ENCODE results near the gene STK11IP.

The STK11IP gene

GRCh38 chr2:219567791-219568361 is 29.8 kb upstream of the STK11IP start:
- H3K27ac ChIP-seq (ENCODE audit: low read depth, low read length) = no peak overlapping the region
- no peak overlapping the region for H3K56ac ChIP-seq (ENCODE audit: low read length)

DNA sequence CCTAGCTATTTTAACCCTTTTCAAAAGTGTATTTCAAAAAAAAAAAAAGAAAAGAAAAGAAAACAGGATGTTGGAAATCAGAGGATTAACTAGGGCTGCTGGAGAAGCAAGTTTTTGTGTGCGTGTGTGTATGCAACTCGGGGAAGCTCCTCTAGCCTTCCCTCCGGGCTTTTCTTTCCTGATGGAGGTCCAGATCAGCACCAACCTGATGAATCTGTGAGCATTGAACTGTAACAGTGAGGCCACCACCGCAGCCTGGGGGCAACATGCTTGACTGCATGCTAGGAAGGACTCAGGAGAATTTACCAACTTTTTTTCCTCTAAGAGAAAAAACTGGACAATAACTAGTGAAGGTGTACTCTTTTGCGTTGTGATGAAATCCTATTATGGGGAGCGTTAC is 28.6 kb upstream of the STK11IP start:
- Histone ChIP-seq H3K4me1 (ENCODE audit: control insufficient read depth, low read depth, low read length) (peaks cover 5% of the 10 kb centered on the region), H3K79me2 (ENCODE audit: control insufficient read depth, insufficient read depth, low read length) (peaks cover 6% of the 10 kb centered on the region), H3K27me3 (ENCODE audit: insufficient read depth, low read length, poor library complexity) (no peaks in the 10 kb centered on the region), H4K5ac (ENCODE audit: low read length) (no peak overlapping the region), H3K4me3 (ENCODE audit: low read length) (no peak overlapping the region), H2BK5ac (ENCODE audit: low read length) (no peak overlapping the region), H3K56ac (ENCODE audit: low read length) (no peak overlapping the region), H3K4ac (ENCODE audit: low read depth, low read length) (no peak overlapping the region), H3K27ac (ENCODE audit: low read depth, low read length) (no peak overlapping the region), H3K9ac (ENCODE audit: low read length) (no peak overlapping the region), H2BK15ac (replicated peaks; ENCODE audit: low read depth) (no peak overlapping the region), H3K36me3 (ENCODE audit: control insufficient read depth, insufficient read depth, low read length) (no peaks in the 10 kb centered on the region), H2AK5ac (ENCODE audit: low read length) (no peak overlapping the region), H4K8ac (ENCODE audit: low read depth, low read length) (no peak overlapping the region), H3K18ac (ENCODE audit: low read length) (no peak overlapping the region), H3K23ac (ENCODE audit: low read length) (peak overlapping the region; percentile 24), H3K4me2 (ENCODE audit: low read length) (no peak overlapping the region), H2BK120ac (ENCODE audit: low read depth, low read length) (no peak overlapping the region), H3K79me1 (ENCODE audit: low read length) (no peaks in the 10 kb centered on the region)
- peak; percentile 65 for DNase-seq
- WGBS (ENCODE audit: extremely low coverage, insufficient coverage, low lambda C conversion rate) = no CpG with 5 or more reads among the region's 6 CpGs

More at GRCh38 chr2:219567791-219568361, 29.8 kb upstream of the STK11IP start:
- no CpG with 5 or more reads among the region's 35 CpGs for WGBS (ENCODE audit: extremely low coverage, insufficient coverage, low lambda C conversion rate)
- Histone ChIP-seq H2BK120ac (ENCODE audit: low read depth, low read length) (no peak overlapping the region), H3K18ac (ENCODE audit: low read length) (no peak overlapping the region), H3K4me3 (ENCODE audit: low read length) (no peak overlapping the region), H3K9ac (ENCODE audit: low read length) (no peak overlapping the region), H3K79me2 (ENCODE audit: control insufficient read depth, insufficient read depth, low read length) (peaks cover 6% of the 10 kb centered on the region), H2AK5ac (ENCODE audit: low read length) (no peak overlapping the region), H3K23ac (ENCODE audit: low read length) (no peak overlapping the region), H4K5ac (ENCODE audit: low read length) (no peak overlapping the region), H4K8ac (ENCODE audit: low read depth, low read length) (no peak overlapping the region), H2BK15ac (replicated peaks; ENCODE audit: low read depth) (no peak overlapping the region), H3K36me3 (ENCODE audit: control insufficient read depth, insufficient read depth, low read length) (no peaks in the 10 kb centered on the region), H2BK5ac (ENCODE audit: low read length) (no peak overlapping the region), H3K27me3 (ENCODE audit: insufficient read depth, low read length, poor library complexity) (no peaks in the 10 kb centered on the region), H3K4me1 (ENCODE audit: control insufficient read depth, low read depth, low read length) (peaks cover 5% of the 10 kb centered on the region), H3K4me2 (ENCODE audit: low read length) (no peak overlapping the region), H3K4ac (ENCODE audit: low read depth, low read length) (no peak overlapping the region), H3K79me1 (ENCODE audit: low read length) (no peaks in the 10 kb centered on the region)
- no peak for DNase-seq

DNA sequence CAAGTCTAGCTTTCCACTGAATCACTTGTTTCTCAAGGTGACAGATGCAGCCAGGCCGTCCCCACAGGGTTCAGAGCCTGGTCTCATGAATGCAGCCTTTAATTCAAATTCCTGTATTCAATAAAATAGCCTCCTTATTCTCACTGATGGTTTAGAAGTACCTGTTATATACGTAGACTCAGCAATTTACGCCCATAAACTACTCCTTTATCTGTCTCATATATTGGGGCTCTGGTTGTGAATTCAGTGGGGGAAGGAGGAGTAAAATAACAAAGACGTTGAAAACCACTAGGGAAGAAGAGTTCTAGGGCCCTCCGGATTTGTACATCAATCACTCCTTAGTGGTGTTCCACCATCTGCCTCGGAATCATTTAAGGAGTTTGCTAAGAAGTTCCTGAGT is 28.0 kb upstream of the STK11IP start:
- Histone ChIP-seq H3K23ac (ENCODE audit: low read length) (peak overlapping the region; percentile 89), H4K8ac (ENCODE audit: low read depth, low read length) (no peak overlapping the region), H3K56ac (ENCODE audit: low read length) (peak overlapping the region; percentile 99), H2BK120ac (ENCODE audit: low read depth, low read length) (no peak overlapping the region), H4K5ac (ENCODE audit: low read length) (no peak overlapping the region), H3K27me3 (ENCODE audit: insufficient read depth, low read length, poor library complexity) (no peaks in the 10 kb centered on the region), H3K4me3 (ENCODE audit: low read length) (no peak overlapping the region), H2AK5ac (ENCODE audit: low read length) (no peak overlapping the region), H3K18ac (ENCODE audit: low read length) (no peak overlapping the region), H2BK5ac (ENCODE audit: low read length) (no peak overlapping the region), H3K4ac (ENCODE audit: low read depth, low read length) (no peak overlapping the region), H3K27ac (ENCODE audit: low read depth, low read length) (no peak overlapping the region), H3K4me1 (ENCODE audit: control insufficient read depth, low read depth, low read length) (peaks cover 5% of the 10 kb centered on the region), H3K79me1 (ENCODE audit: low read length) (no peaks in the 10 kb centered on the region), H2BK15ac (replicated peaks; ENCODE audit: low read depth) (no peak overlapping the region), H3K79me2 (ENCODE audit: control insufficient read depth, insufficient read depth, low read length) (peaks cover 6% of the 10 kb centered on the region), H3K9ac (ENCODE audit: low read length) (peak overlapping the region; percentile 97), H3K36me3 (ENCODE audit: control insufficient read depth, insufficient read depth, low read length) (no peaks in the 10 kb centered on the region), H3K4me2 (ENCODE audit: low read length) (peak overlapping the region; percentile 64)
- no CpG with 5 or more reads among the region's 6 CpGs for WGBS (ENCODE audit: extremely low coverage, insufficient coverage, low lambda C conversion rate)
- DNase-seq = no peak

GRCh38 chr2:219570194-219570923 is 27.3 kb upstream of the STK11IP start:
- no peak overlapping the region for H2AK5ac ChIP-seq (ENCODE audit: low read length)
- peak overlapping the region; percentile 94 for H3K23ac ChIP-seq (ENCODE audit: low read length)
- peak overlapping the region; percentile 96 for H3K27ac ChIP-seq (ENCODE audit: low read depth, low read length)
- peak overlapping the region; percentile 59 for H4K8ac ChIP-seq (ENCODE audit: low read depth, low read length)
- H3K4ac ChIP-seq (ENCODE audit: low read depth, low read length) = peak overlapping the region; percentile 92
- peak overlapping the region; percentile 91 for H3K18ac ChIP-seq (ENCODE audit: low read length)
- no CpG with 5 or more reads among the region's 95 CpGs for WGBS (ENCODE audit: extremely low coverage, insufficient coverage, low lambda C conversion rate)
- H3K4me3 ChIP-seq (ENCODE audit: low read length) = peak overlapping the region; percentile 73
- peaks cover 6% of the 10 kb centered on the region for H3K79me2 ChIP-seq (ENCODE audit: control insufficient read depth, insufficient read depth, low read length)
- peak overlapping the region; percentile 64 for H3K4me2 ChIP-seq (ENCODE audit: low read length)
- H4K5ac ChIP-seq (ENCODE audit: low read length) = no peak overlapping the region
- peaks cover 5% of the 10 kb centered on the region for H3K4me1 ChIP-seq (ENCODE audit: control insufficient read depth, low read depth, low read length)
- no peak overlapping the region for H2BK5ac ChIP-seq (ENCODE audit: low read length)
- peak overlapping the region; percentile 99 for H3K56ac ChIP-seq (ENCODE audit: low read length)
- no peak overlapping the region for H2BK15ac ChIP-seq (replicated peaks; ENCODE audit: low read depth)
- H2BK120ac ChIP-seq (ENCODE audit: low read depth, low read length) = peak overlapping the region; percentile 55
- DNase-seq = no peak
- H3K27me3 ChIP-seq (ENCODE audit: insufficient read depth, low read length, poor library complexity) = no peaks in the 10 kb centered on the region
- no peaks in the 10 kb centered on the region for H3K79me1 ChIP-seq (ENCODE audit: low read length)
- H3K36me3 ChIP-seq (ENCODE audit: control insufficient read depth, insufficient read depth, low read length) = no peaks in the 10 kb centered on the region
- H3K9ac ChIP-seq (ENCODE audit: low read length) = peak overlapping the region; percentile 97

DNA sequence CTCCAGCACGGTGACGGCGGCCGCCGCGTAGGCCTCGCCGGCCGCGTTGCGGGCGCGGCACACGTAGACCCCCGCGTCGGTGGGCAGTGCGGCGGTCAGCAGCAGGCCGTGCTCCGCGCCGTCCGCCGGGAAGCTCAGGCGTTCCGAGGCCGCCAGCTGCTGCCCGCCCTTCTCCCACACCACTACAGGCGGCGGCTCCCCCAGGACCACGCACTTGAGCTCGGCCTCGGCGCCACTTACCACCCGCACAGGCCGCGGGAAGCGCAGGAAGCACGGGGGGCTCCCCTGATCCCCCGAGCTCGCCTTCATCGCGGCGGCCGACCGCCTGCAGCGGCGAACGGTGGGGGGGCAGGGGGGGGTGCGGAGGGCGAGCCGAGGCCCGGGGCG is 26.7 kb upstream of the STK11IP start:
- Histone ChIP-seq H3K4ac (ENCODE audit: low read depth, low read length) (peak overlapping the region; percentile 92), H3K56ac (ENCODE audit: low read length) (peak overlapping the region; percentile 99), H3K18ac (ENCODE audit: low read length) (peak overlapping the region; percentile 91), H2BK5ac (ENCODE audit: low read length) (peak overlapping the region; percentile 91), H2BK15ac (replicated peaks; ENCODE audit: low read depth) (no peak overlapping the region), H2BK120ac (ENCODE audit: low read depth, low read length) (peak overlapping the region; percentile 55), H3K4me1 (ENCODE audit: control insufficient read depth, low read depth, low read length) (peaks cover 3% of the 10 kb centered on the region), H3K27me3 (ENCODE audit: insufficient read depth, low read length, poor library complexity) (no peaks in the 10 kb centered on the region), H3K23ac (ENCODE audit: low read length) (peak overlapping the region; percentile 94), H3K4me2 (ENCODE audit: low read length) (peak overlapping the region; percentile 64), H4K8ac (ENCODE audit: low read depth, low read length) (peak overlapping the region; percentile 59), H3K27ac (ENCODE audit: low read depth, low read length) (peak overlapping the region; percentile 96), H3K79me1 (ENCODE audit: low read length) (no peaks in the 10 kb centered on the region), H3K79me2 (ENCODE audit: control insufficient read depth, insufficient read depth, low read length) (peaks cover 6% of the 10 kb centered on the region), H3K9ac (ENCODE audit: low read length) (peak overlapping the region; percentile 97), H2AK5ac (ENCODE audit: low read length) (no peak overlapping the region), H4K5ac (ENCODE audit: low read length) (no peak overlapping the region), H3K36me3 (ENCODE audit: control insufficient read depth, insufficient read depth, low read length) (no peaks in the 10 kb centered on the region), H3K4me3 (ENCODE audit: low read length) (peak overlapping the region; percentile 73)
- DNase-seq = no peak
- WGBS (ENCODE audit: extremely low coverage, insufficient coverage, low lambda C conversion rate) = no CpG with 5 or more reads among the region's 55 CpGs
